SK-N-MC (cell line): ENCODE results near the gene DCLK1.

ENCODE experiments used
- FOXP2 ChIP-seq: optimal IDR thresholded peaks from 2 replicates; pipeline ENCODE3; 2011; ENCODE audit warnings: mild to moderate bottlenecking, moderate library complexity; ENCODE audit not compliant: insufficient read depth; ENCODE audit errors: extremely low read length, control extremely low read depth
- POLR2AphosphoS5 ChIP-seq: IDR thresholded peaks from 2 replicates; pipeline ENCODE4 v1.6.1; 2012; ENCODE audit warnings: mild to moderate bottlenecking, low read depth, low read length, borderline replicate concordance

DNA sequence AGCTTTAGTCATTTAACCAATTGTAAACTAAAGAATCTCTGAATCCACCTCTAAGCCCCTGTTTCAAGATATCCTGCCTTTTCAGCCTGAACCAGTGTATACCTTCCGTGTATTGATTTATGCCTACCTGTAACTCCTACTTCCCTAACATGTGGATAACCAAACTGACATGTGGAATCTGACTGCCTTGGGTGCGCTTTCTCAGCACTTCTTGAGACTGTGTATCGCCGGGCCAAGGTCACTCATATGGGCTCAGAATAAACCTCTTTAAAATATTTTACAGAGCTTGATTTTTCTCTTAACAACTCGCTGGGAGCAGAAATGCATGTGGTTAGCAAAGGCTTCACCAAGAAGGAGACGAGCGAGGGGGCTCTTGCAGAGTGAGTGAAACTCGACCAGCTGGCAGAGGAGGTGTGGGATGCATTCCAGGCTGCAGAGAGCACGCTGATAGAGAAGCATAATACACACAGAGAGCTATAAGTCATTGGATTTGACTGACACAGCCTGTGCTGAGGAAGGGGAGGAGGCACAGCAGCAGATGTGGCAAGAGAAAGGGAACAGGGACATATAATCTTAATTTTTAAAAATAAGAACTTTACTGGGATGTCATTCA is 386.5 kb downstream of the DCLK1 start:
- TF ChIP-seq POLR2AphosphoS5 = no peak
- TF ChIP-seq FOXP2 = no peak
